ENCODE results near the gene FXYD6.

FXYD6 gene

DNA sequence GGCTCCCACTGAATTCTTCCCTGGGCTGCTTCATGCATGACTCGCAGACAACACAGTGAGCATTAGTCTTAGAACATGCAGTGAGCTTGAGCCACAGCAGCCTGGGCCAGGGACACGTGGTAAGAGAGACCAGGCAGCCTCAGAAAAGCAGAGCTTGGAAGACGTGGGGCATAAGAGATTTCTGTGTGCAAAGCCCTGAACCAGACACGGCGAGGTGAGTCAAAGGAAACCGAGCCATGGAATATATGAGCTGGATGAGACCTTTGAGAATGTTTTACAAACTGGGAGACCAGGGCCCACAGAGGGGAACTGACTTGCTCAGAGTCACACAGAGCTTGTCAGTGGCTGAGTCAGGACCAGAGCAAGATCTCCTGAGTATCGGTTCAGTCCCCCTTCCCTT, 8.5 kb upstream of the FXYD6 start:
- TF ChIP-seq GATA3 (IDR thresholded peaks at IDR 0.05; ENCODE audit: low read depth, low read length) (no peak), GATA2 (IDR thresholded peaks at IDR 0.05; ENCODE audit: low read depth, low read length) (no peak)

DNA sequence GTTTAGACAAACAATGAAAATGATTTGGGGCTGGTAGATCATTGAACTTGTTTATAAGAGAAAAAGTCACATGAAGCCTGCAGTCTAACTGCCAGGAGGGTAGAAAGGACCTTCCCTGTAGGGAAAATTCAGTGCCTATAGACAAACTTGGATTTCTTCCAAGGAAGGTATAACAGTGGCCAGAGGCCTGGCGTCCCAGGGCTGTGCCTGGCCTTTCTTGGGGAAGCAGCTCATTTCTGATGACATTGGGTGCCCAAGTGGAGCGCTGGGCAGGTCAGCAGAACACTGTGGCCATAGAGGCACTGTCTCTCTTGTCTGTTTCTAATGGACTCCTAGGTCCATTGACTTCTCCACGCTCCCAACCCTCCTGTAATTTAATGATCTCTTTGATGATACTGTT, 6.6 kb upstream of the FXYD6 start:
- TF ChIP-seq GATA3 (IDR thresholded peaks at IDR 0.05; ENCODE audit: low read depth, low read length) (no peak), GATA2 (IDR thresholded peaks at IDR 0.05; ENCODE audit: low read depth, low read length) (no peak)

- TF ChIP-seq GATA3 (IDR thresholded peaks at IDR 0.05; ENCODE audit: low read depth, low read length) (no peak), GATA2 (IDR thresholded peaks at IDR 0.05; ENCODE audit: low read depth, low read length) (no peak)
Measured at GRCh38 chr11:117882311-117882905, 6.0 kb upstream of the FXYD6 start.

DNA sequence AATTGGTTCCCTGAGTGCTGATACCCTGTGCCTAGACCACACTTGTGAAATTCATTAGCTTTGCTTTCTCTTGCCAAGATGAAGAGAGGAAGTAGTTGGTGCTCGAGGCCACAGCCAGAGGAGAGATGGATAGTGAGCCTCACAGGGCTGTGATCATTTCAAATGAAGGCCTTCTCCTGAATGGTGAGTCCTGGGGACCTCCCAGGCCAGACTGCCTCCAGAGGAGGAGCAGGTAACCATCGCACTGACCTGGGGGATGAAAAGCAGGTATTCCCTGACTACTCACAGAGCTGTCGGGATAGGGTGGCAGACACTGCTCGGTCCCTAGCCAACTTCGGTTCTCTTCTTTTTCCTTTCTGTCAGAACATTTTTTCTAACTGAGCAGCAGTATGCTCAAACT, 4.8 kb upstream of the FXYD6 start:
- TF ChIP-seq GATA3 (IDR thresholded peaks at IDR 0.05; ENCODE audit: low read depth, low read length) (no peak), GATA2 (IDR thresholded peaks at IDR 0.05; ENCODE audit: low read depth, low read length) (no peak)

DNA sequence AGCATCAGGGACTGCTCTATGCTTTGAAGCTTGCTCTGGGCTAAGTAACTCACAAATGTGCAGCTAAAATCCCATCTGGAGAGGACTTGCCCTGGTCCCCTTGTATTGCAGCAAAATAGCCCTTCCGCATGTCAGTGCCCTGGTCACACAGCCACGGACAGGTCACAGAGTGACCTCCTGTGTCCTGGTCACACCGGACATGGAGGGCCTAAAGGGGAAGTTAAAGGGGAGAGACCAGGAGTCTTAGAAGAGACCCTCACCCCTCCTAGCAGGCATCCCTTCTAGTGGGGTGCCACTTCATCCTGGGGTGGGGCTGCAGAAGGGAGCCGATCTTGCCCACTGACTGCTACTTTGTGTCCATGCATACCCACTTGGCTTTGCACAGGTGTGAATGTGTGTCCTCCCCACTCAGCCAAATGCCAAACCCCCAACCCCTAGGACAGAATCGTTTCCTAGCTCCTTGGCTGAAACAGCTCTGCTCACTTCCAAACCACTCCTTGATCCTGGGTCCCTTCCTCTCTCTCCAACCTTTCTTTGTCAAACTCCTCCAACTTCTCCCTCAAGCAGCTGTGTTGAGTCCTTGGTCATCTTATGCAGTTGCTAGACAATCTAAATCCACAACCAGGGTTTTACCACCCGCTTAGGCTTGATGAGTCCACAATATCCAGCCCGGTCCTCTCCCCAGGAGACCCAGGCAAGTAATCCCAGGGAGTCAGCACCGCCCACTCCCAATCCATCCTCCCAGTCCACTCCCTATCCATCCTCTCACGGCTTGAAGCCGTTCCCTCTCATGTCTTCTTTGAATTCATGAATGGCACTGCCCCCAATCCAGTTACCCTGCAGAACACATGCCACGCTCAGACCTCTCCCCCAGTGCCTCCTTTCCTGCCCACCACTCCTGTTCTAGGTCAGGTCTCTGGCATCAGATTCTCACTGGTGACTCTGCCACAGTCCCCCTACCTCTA, 3.3 kb upstream of the FXYD6 start:
- TF ChIP-seq GATA2 (IDR thresholded peaks at IDR 0.05; ENCODE audit: low read depth, low read length) (no peak), GATA3 (IDR thresholded peaks at IDR 0.05; ENCODE audit: low read depth, low read length) (no peak)

DNA sequence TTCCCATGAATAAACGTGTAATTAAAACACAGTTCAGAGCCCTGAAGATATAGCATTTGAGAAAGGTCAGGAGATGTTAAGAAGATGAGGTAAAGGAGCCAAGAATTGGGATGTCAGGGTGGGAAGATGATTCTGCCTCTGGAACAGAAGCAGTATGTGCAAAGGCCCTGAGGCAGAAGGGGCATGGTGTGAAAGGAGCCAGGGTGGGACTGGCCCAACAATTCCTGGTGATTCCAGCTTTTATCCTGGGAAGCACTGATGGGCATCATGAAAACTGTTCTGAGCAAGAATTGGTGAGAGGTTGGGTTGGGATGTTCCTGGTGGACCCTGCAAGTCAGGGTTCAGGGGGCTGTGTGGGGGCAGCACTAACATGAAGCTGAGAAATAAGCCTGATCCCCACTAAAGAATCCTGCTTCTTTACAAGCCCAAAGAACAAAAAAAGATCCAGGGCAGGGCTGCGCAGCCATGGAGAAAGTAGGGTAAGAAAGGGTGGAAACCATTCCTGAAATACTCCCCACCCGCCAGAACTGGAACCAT, 2.5 kb upstream of the FXYD6 start:
- no peak for TF ChIP-seq GATA3 (IDR thresholded peaks at IDR 0.05; ENCODE audit: low read depth, low read length)
- no peak for TF ChIP-seq GATA2 (IDR thresholded peaks at IDR 0.05; ENCODE audit: low read depth, low read length)

DNA sequence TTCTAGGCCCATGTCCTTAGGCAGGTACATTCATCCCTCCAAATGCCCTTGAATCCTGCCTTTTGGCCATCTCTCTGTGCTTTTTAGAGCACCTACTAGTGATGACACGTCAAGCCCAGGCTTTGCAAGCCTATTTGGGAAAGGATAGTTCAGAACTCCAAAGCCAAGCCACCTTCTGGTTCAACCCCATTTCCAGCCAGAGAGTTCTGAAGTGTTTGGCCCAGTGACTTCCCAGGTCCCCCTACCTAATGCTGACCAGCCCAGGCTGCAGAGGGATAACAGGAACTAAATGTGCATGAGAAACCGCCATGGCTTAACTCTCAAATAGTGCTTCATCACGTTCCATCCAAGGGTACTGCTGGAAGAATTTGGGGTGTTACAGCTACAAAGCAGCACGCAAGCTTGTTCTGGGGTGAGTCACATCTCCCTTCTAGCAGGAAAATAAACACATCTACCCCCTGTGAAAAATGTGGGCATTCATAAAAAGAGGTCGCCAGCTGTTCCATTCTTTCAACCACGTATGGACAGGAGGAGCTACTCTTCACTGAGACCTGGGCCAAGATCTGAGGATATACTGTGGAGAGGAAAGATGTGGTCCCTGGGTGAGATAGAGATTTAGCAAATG, 2.0 kb upstream of the FXYD6 start:
- no peak for TF ChIP-seq GATA3 (IDR thresholded peaks at IDR 0.05; ENCODE audit: low read depth, low read length)
- no peak for TF ChIP-seq GATA2 (IDR thresholded peaks at IDR 0.05; ENCODE audit: low read depth, low read length)

GRCh38 chr11:117877120-117877784, 794 bp upstream of the FXYD6 start:
- no peak for TF ChIP-seq GATA3 (IDR thresholded peaks at IDR 0.05; ENCODE audit: low read depth, low read length)
- no peak for TF ChIP-seq GATA2 (IDR thresholded peaks at IDR 0.05; ENCODE audit: low read depth, low read length)

DNA sequence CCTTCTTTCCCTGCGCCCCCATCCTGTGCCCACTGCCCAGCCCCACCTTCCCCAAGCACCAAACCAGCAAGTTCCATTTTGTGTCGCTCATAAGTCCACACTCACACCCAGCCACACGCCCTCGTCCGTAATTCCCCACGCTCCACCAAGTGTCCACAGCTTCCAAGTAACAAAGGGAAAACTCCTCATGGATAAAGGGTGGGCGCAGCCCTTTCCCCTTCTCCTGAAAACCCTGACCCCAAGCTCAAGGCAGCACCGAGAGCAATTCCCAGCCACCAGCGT, 458 bp downstream of the FXYD6 start:
- no peak for TF ChIP-seq GATA2 (IDR thresholded peaks at IDR 0.05; ENCODE audit: low read depth, low read length)
- no peak for TF ChIP-seq GATA3 (IDR thresholded peaks at IDR 0.05; ENCODE audit: low read depth, low read length)

DNA sequence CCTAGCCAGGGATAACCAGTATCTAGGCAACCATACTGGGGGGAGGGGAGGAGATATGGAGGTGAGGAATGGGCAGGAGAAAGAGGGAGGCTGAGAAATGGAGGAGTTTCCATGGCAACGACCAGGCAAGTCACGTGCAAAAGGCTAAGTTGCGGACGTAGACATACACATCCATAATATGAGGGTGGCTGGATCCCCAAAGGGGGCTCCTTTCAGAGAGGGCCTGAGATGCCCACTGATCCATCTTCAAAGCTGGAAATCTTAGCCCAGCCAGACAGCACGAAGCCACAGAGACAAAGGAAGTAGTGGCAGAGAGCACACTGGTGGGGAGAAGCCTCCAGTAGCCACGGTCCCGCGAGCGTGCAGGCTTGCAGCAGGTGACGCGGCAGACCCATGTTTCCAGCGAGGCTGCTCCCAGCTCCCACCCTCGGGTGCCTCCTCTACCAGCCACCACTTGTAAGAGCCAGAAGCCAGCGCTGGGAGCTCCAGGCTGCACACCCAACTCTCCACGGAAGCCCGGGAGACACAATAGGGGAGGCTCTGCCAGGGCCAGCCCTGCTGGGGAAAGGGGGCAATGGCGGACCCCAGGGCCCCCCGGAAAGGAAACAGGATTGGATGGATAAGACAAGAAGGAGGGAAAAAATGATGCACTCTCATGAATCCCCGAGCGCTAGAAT, 938 bp downstream of the FXYD6 start:
- TF ChIP-seq GATA2 (IDR thresholded peaks at IDR 0.05; ENCODE audit: low read depth, low read length) (no peak), GATA3 (IDR thresholded peaks at IDR 0.05; ENCODE audit: low read depth, low read length) (no peak)

DNA sequence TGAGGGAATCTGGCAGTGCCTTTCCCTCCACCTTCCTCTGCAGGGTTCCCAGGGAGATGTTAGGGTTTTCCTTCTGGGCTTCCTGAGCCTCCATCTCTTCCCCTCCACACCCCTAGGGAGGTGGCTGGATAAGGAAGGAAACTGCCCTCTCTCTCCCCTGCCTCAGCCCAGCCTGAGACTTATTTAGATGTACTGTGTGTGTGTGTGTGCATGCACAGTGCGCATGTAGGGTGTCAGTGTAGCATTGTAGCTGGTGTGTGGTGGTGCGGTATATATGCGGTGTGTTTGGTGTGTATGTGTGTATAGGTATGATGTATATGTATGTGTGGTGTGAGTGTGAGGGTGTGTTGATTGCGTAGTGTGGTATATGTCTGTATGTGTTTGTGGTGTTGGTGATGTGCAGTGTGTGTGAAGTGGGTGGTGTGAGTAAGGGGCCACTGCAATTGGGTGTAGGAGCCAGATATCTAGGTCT, 1.5 kb downstream of the FXYD6 start:
- no peak for TF ChIP-seq GATA2 (IDR thresholded peaks at IDR 0.05; ENCODE audit: low read depth, low read length)
- TF ChIP-seq GATA3 (IDR thresholded peaks at IDR 0.05; ENCODE audit: low read depth, low read length): no peak

- TF ChIP-seq GATA2 (IDR thresholded peaks at IDR 0.05; ENCODE audit: low read depth, low read length) (no peak), GATA3 (IDR thresholded peaks at IDR 0.05; ENCODE audit: low read depth, low read length) (no peak)
Measured at GRCh38 chr11:117874253-117874909, 2.1 kb downstream of the FXYD6 start.

DNA sequence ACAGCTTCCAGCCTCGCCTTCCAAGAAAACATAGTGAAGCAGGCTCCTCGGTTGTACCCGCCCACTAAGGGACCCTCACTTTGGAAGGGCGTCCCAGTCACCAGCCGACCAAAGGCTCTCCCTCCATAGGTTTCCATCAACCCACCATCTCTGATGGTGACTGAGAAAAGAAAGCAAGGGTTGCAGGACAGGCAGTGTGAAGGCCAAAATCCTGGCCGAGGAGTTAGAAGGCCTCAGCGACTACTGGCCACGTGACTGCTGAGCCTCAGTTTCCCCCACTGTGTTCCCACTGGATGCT, 2.7 kb downstream of the FXYD6 start:
- TF ChIP-seq GATA2 (IDR thresholded peaks at IDR 0.05; ENCODE audit: low read depth, low read length) (no peak), GATA3 (IDR thresholded peaks at IDR 0.05; ENCODE audit: low read depth, low read length) (no peak)
